GM18861 (cell line): ENCODE results near the gene IL10.

Experiments used
- ATAC-seq: cut with Tn5 transposase; IDR thresholded peaks from one replicate; pipeline ENCODE4 v1.9.1; 2021; ENCODE audit not compliant: unreplicated experiment

The IL10 gene

GRCh38 chr1:206737729-206738201 lies 34.5 kb downstream of the IL10 start:
- no peak for ATAC-seq

GRCh38 chr1:206736878-206737728 lies 35.2 kb downstream of the IL10 start:
- no peak for ATAC-seq

GRCh38 chr1:206735553-206736031 lies 36.7 kb downstream of the IL10 start:
- ATAC-seq, result no peak

GRCh38 chr1:206734499-206735142 lies 37.7 kb downstream of the IL10 start:
- no peak for ATAC-seq

- no peak for ATAC-seq
Observed at GRCh38 chr1:206732992-206733391, 39.3 kb downstream of the IL10 start.

- ATAC-seq, result no peak
Observed at GRCh38 chr1:206732508-206732907, 39.8 kb downstream of the IL10 start.

- ATAC-seq, result no peak
Observed at GRCh38 chr1:206729507-206729906, 42.8 kb downstream of the IL10 start.

GRCh38 chr1:206729050-206729449 lies 43.2 kb downstream of the IL10 start:
- no peak for ATAC-seq

GRCh38 chr1:206728697-206728987 lies 43.7 kb downstream of the IL10 start:
- no peak for ATAC-seq

- ATAC-seq, result no peak
Observed at GRCh38 chr1:206727981-206728696, 44.2 kb downstream of the IL10 start.

GRCh38 chr1:206725109-206725963 lies 47.0 kb downstream of the IL10 start:
- no peak for ATAC-seq

- ATAC-seq, result no peak
Observed at GRCh38 chr1:206723805-206724472, 48.4 kb downstream of the IL10 start.

GRCh38 chr1:206723462-206723804 lies 48.9 kb downstream of the IL10 start:
- ATAC-seq, result no peak

GRCh38 chr1:206722751-206723461 lies 49.4 kb downstream of the IL10 start:
- ATAC-seq, result no peak

GRCh38 chr1:206721454-206721853 lies 50.8 kb downstream of the IL10 start:
- ATAC-seq, result no peak

GRCh38 chr1:206719169-206719839 lies 53.0 kb downstream of the IL10 start:
- ATAC-seq, result no peak

- no peak for ATAC-seq
Observed at GRCh38 chr1:206717674-206717989, 54.7 kb downstream of the IL10 start.
